Keratinocyte (primary cell): Measurements from ENCODE around the gene TBC1D5.

Experiments
- CTCF ChIP-seq, 3 experiments: IDR thresholded peaks in 1 of 3; conservative IDR thresholded peaks in 1 of 3; optimal IDR thresholded peaks in 1 of 3; 2 replicates in 2 of 3; 3 replicates in 1 of 3; pipeline versions ENCODE3 to v1.5.1; 2011; ENCODE audit warnings: low read length in 3 of 3, mild to moderate bottlenecking in 3 of 3, moderate library complexity in 2 of 3, control low read depth in 1 of 3, inconsistent platforms in 1 of 3; ENCODE audit not compliant: insufficient read depth in 2 of 3; ENCODE audit errors: extremely low read depth in 1 of 3
- EZH2 ChIP-seq: IDR thresholded peaks from one replicate; pipeline ENCODE4 v1.6.1; 2012; ENCODE audit warnings: inconsistent platforms, mild to moderate bottlenecking, low read length, moderate library complexity

- TF ChIP-seq EZH2 (no peak), CTCF (optimal IDR thresholded peaks at IDR 0.05 in 1 of 3, IDR thresholded peaks at IDR 0.05 in 1 of 3, conservative IDR thresholded peaks at IDR 0.05 in 1 of 3; ENCODE audit: extremely low read depth in 1 of 3, insufficient read depth in 2 of 3, low read length in 3 of 3) (no peak)
Measured at GRCh38 chr3:17386432-17386831, 356.0 kb downstream of the TBC1D5 start.
